Vagina (tissue), 2 donors: ENCODE data around the gene CSN1S1. TPM values are rescaled to one million over a fixed set of nuclear protein-coding genes. Genes with fewer than 3 reads are reported as not detected.

Experiments
- DNase-seq, 2 donors: peaks; one replicate each; pipeline ENCODE4 v3.0.0-alpha.2; 2017; ENCODE audit errors: extremely low spot score in 2 of 2
- H3K27ac ChIP-seq: fragments of 200-600 bp; sonication (generic); one replicate; pipeline ENCODE4 v1.5.1; 2019
- H3K27me3 ChIP-seq: fragments of 200-600 bp; sonication (generic); one replicate; pipeline ENCODE4 v1.5.1; 2019
- H3K36me3 ChIP-seq, 2 donors: fragments of 200-600 bp; sonication (generic); one replicate each; pipeline ENCODE4 v1.5.1; 2017 to 2019
- H3K4me1 ChIP-seq: fragments of 200-600 bp; sonication (generic); one replicate; pipeline ENCODE4 v1.5.1; 2019
- H3K4me3 ChIP-seq, 2 donors: fragments of 200-600 bp; sonication (generic); 1 replicate in 1 of 2; 2 replicates in 1 of 2; pipeline ENCODE4 v1.5.1; 2016 to 2019
- H3K9me3 ChIP-seq: fragments of 200-600 bp; sonication (generic); one replicate; pipeline ENCODE4 v1.5.1; 2019
- POLR2A ChIP-seq, 2 donors: fragments of 450-650 bp; IDR thresholded peaks; one replicate each; pipeline ENCODE4 v1.6.1; 2017; ENCODE audit warnings: antibody characterized with exemption in 2 of 2, mild to moderate bottlenecking in 2 of 2, moderate library complexity in 2 of 2
- POLR2AphosphoS5 ChIP-seq, 2 donors: sonication (generic); formaldehyde crosslinking; IDR thresholded peaks; one replicate each; pipeline ENCODE4 v1.9.0; 2017; ENCODE audit warnings: antibody characterized with exemption in 2 of 2, mild to moderate bottlenecking in 2 of 2, low read depth in 1 of 2; ENCODE audit not compliant: insufficient read depth in 1 of 2
- intact Hi-C: fragments of 100-400 bp; cut with DNase I; formaldehyde crosslinking; loops from one replicate; pipeline ENCODE4 v1.15.1; 2023
- total RNA-seq: library from RNA; depleted of rRNA; stranded (reverse); fragments of >200 nt; gene quantifications from one replicate; pipeline ENCODE4 v1.2.3, GENCODE V29; 2016
- TF ChIP-seq, protein P1 (sequence below), 3 experiments: fragments of 450-650 bp in 2 of 3; fragments of 200-600 bp in 1 of 3; sonication (generic) in 1 of 3; IDR thresholded peaks; one replicate each; pipeline ENCODE4 v1.5.1; 2017 to 2019; ENCODE audit warnings: antibody characterized with exemption in 3 of 3, mild to moderate bottlenecking in 2 of 3, moderate library complexity in 2 of 3

The CSN1S1 gene
- total RNA-seq, 1 donor from 2014 or later, result not detected

GRCh38 chr4:69894721-69895120, 36.1 kb upstream of the CSN1S1 start:
- Histone ChIP-seq H3K9me3 (no peaks in the 10 kb centered on the region), H3K4me1 (no peaks in the 10 kb centered on the region), H3K4me3 (no peak overlapping the region), H3K27ac (no peak overlapping the region), H3K36me3 (no peaks in the 10 kb centered on the region), H3K27me3 (no peaks in the 10 kb centered on the region)
- DNase-seq, result no peak
- intact Hi-C loops, result no loop called here
- TF ChIP-seq POLR2A (IDR thresholded peaks at IDR 0.05), result no peak
- TF ChIP-seq POLR2AphosphoS5 (IDR thresholded peaks at IDR 0.05; ENCODE audit: insufficient read depth in 1 of 2, low read depth in 1 of 2), result no peak
- TF ChIP-seq, protein P1, sequence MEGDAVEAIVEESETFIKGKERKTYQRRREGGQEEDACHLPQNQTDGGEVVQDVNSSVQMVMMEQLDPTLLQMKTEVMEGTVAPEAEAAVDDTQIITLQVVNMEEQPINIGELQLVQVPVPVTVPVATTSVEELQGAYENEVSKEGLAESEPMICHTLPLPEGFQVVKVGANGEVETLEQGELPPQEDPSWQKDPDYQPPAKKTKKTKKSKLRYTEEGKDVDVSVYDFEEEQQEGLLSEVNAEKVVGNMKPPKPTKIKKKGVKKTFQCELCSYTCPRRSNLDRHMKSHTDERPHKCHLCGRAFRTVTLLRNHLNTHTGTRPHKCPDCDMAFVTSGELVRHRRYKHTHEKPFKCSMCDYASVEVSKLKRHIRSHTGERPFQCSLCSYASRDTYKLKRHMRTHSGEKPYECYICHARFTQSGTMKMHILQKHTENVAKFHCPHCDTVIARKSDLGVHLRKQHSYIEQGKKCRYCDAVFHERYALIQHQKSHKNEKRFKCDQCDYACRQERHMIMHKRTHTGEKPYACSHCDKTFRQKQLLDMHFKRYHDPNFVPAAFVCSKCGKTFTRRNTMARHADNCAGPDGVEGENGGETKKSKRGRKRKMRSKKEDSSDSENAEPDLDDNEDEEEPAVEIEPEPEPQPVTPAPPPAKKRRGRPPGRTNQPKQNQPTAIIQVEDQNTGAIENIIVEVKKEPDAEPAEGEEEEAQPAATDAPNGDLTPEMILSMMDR (IDR thresholded peaks at IDR 0.05), result no peak

DNA sequence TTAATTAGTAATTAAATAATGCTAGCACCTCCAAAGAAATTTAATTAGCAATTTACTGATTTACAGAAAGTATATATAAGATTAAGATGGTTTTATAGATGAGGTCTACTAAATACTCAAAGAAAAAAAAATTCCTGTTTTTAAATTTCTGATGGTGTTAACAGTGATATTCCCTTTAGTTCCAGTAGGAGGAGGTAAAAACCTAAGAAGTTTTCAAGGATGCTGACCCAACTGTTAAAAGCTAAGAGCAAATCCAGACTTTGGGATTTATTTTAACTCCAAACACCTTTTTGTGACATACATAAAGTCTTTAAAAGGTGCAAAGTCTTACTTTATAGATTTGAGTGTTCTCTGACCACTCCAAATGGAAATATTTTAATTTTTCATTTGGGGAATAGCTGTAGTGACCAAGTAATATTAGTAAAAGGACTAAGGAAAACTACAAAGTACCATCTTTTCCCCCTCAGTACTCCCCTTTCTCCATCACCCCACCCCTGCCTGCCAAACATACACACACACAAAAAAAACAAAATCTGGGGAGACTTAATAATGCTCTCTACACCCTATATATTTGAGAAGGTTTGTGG, 34.2 kb upstream of the CSN1S1 start:
- no peaks in the 10 kb centered on the region for H3K9me3 ChIP-seq
- intact Hi-C loops, result no loop called here
- H3K27me3 ChIP-seq, result no peaks in the 10 kb centered on the region
- TF ChIP-seq POLR2AphosphoS5 (IDR thresholded peaks at IDR 0.05; ENCODE audit: insufficient read depth in 1 of 2, low read depth in 1 of 2) (no peak), POLR2A (IDR thresholded peaks at IDR 0.05) (no peak)
- TF ChIP-seq, protein P1 (IDR thresholded peaks at IDR 0.05), result no peak
- DNase-seq, result no peak
- no peak overlapping the region for H3K27ac ChIP-seq
- H3K4me3 ChIP-seq, result no peak overlapping the region
- H3K4me1 ChIP-seq, result no peaks in the 10 kb centered on the region
- no peaks in the 10 kb centered on the region for H3K36me3 ChIP-seq

GRCh38 chr4:69907151-69907550, 23.7 kb upstream of the CSN1S1 start:
- DNase-seq, result no peak
- intact Hi-C loops, result no loop called here
- TF ChIP-seq POLR2A (IDR thresholded peaks at IDR 0.05) (no peak), POLR2AphosphoS5 (IDR thresholded peaks at IDR 0.05; ENCODE audit: insufficient read depth in 1 of 2, low read depth in 1 of 2) (no peak)
- TF ChIP-seq, protein P1 (IDR thresholded peaks at IDR 0.05), result no peak
- Histone ChIP-seq H3K9me3 (no peaks in the 10 kb centered on the region), H3K36me3 (no peaks in the 10 kb centered on the region), H3K27me3 (no peaks in the 10 kb centered on the region), H3K4me3 (no peak overlapping the region), H3K27ac (no peak overlapping the region), H3K4me1 (no peaks in the 10 kb centered on the region)

DNA sequence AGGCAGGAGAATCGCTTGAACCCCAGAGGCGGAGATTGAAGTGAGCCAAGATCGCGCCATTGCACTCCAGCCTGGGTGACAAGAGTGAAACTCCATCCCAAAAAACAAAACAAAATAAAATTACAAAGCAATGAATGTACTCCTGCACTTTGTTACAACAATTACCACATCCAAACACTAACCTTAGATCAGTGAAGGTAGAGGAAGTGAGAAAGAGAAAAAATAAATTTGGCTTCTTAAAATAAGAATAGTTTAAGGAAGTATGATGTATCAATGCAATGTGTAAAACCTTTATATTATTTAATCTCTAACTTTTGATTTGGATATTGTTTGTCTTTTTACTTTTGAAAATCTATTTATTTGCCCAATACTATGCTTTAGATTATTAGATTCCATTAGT, 21.7 kb upstream of the CSN1S1 start:
- Histone ChIP-seq H3K4me1 (no peaks in the 10 kb centered on the region), H3K4me3 (no peak overlapping the region), H3K9me3 (no peaks in the 10 kb centered on the region), H3K27me3 (no peaks in the 10 kb centered on the region), H3K36me3 (no peaks in the 10 kb centered on the region), H3K27ac (no peak overlapping the region)
- DNase-seq, result no peak
- intact Hi-C loops, result no loop called here
- TF ChIP-seq POLR2A (IDR thresholded peaks at IDR 0.05) (no peak), POLR2AphosphoS5 (IDR thresholded peaks at IDR 0.05; ENCODE audit: insufficient read depth in 1 of 2, low read depth in 1 of 2) (no peak)
- TF ChIP-seq, protein P1 (IDR thresholded peaks at IDR 0.05), result no peak

- no peak overlapping the region for H3K4me3 ChIP-seq
- H3K4me1 ChIP-seq, result no peaks in the 10 kb centered on the region
- DNase-seq, result no peak
- no peaks in the 10 kb centered on the region for H3K36me3 ChIP-seq
- H3K27me3 ChIP-seq, result no peaks in the 10 kb centered on the region
- intact Hi-C loops, result no loop called here
- TF ChIP-seq POLR2A (IDR thresholded peaks at IDR 0.05) (no peak), POLR2AphosphoS5 (IDR thresholded peaks at IDR 0.05; ENCODE audit: insufficient read depth in 1 of 2, low read depth in 1 of 2) (no peak)
- TF ChIP-seq, protein P1 (IDR thresholded peaks at IDR 0.05), result no peak
- H3K27ac ChIP-seq, result no peak overlapping the region
- H3K9me3 ChIP-seq, result no peaks in the 10 kb centered on the region
Observed at GRCh38 chr4:69910016-69910782, 20.7 kb upstream of the CSN1S1 start.
